Colonic mucosa (tissue), 4 donors: ENCODE results near the gene ERBB4. TPM values are rescaled to one million over a fixed set of nuclear protein-coding genes. Genes with fewer than 3 reads are reported as not detected.
"Not testable (repeated sequence)": the region's sequence is repeated elsewhere in the genome, so short reads cannot be mapped to it uniquely, and the experiment has no call there.

Experiments used
- DNase-seq: peaks from one replicate; pipeline ENCODE4 v3.0.0-alpha.2; 2020
- H3K27ac ChIP-seq: fragments of 200-600 bp; one replicate; pipeline ENCODE4 v1.8.0; 2021
- H3K27me3 ChIP-seq: fragments of 200-600 bp; one replicate; pipeline ENCODE4 v1.8.0; 2021
- H3K36me3 ChIP-seq: fragments of 200-600 bp; one replicate; pipeline ENCODE4 v1.8.0; 2021
- H3K4me1 ChIP-seq: fragments of 200-600 bp; one replicate; pipeline ENCODE4 v1.8.0; 2021; ENCODE audit warnings: mild to moderate bottlenecking
- H3K4me3 ChIP-seq: fragments of 200-600 bp; one replicate; pipeline ENCODE4 v1.8.0; 2021
- H3K9ac ChIP-seq, 2 donors: one replicate each; pipeline ENCODE4 v1.7.0; 2013; ENCODE audit warnings: control low read depth in 2 of 2, low read depth in 2 of 2, low read length in 2 of 2
- H3K9me3 ChIP-seq: fragments of 200-600 bp; one replicate; pipeline ENCODE4 v1.8.0; 2021
- intact Hi-C: fragments of 100-400 bp; cut with DNase I; formaldehyde crosslinking; loops from one replicate; pipeline ENCODE4 v1.14.1; 2022
- total RNA-seq, 2 donors: library from RNA; stranded (reverse); fragmentation: NEBNext Ultra II Directional in 1 of 2; extraction: Animal tissue kit (Norgen Biotek cat#: 25700) in 1 of 2; gene quantifications; one replicate each; pipeline ENCODE4 v1.2.1, GENCODE V29; 2021
- TF ChIP-seq, protein P1 (sequence below): fragments of 200-600 bp; IDR thresholded peaks from one replicate; pipeline ENCODE4 v1.8.0; 2022; ENCODE audit warnings: antibody characterized with exemption, mild to moderate bottlenecking
- donor health status: healthy.
- donor health status: DM: no; HTN: no; CAD: no.
- donor health status: DM: no; HTN: no; CAD: no.

The ERBB4 gene
- total RNA-seq, 2 donors from 2014 or later: 0.05 to 0.07 TPM

DNA sequence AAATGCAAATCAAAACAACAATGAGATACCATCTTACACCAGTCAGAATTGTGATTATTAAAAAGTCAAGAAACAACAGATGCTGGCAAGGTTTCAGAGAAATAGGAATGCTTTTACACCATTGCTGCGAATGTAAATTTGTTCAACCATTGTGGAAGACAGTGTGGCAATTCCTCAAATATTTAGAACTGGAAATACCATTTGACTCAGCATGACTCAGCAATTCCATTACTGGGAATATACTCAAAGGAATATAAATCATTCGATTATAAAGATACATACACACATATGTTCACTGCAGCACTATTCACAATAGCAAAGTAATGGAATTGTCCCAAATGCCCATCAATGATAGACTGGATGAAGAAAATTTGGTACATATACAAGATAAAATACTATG is 516.7 kb downstream of the ERBB4 start:
- TF ChIP-seq, protein P1, sequence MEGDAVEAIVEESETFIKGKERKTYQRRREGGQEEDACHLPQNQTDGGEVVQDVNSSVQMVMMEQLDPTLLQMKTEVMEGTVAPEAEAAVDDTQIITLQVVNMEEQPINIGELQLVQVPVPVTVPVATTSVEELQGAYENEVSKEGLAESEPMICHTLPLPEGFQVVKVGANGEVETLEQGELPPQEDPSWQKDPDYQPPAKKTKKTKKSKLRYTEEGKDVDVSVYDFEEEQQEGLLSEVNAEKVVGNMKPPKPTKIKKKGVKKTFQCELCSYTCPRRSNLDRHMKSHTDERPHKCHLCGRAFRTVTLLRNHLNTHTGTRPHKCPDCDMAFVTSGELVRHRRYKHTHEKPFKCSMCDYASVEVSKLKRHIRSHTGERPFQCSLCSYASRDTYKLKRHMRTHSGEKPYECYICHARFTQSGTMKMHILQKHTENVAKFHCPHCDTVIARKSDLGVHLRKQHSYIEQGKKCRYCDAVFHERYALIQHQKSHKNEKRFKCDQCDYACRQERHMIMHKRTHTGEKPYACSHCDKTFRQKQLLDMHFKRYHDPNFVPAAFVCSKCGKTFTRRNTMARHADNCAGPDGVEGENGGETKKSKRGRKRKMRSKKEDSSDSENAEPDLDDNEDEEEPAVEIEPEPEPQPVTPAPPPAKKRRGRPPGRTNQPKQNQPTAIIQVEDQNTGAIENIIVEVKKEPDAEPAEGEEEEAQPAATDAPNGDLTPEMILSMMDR: no peak
- intact Hi-C loops: no loop called here
- no peak overlapping the region for H3K4me3 ChIP-seq
- H3K27me3 ChIP-seq: no peaks in the 10 kb centered on the region
- no peak overlapping the region for H3K9ac ChIP-seq
- H3K27ac ChIP-seq: no peak overlapping the region
- no peaks in the 10 kb centered on the region for H3K9me3 ChIP-seq
- no peaks in the 10 kb centered on the region for H3K36me3 ChIP-seq
- DNase-seq: no peak
- no peaks in the 10 kb centered on the region for H3K4me1 ChIP-seq

DNA sequence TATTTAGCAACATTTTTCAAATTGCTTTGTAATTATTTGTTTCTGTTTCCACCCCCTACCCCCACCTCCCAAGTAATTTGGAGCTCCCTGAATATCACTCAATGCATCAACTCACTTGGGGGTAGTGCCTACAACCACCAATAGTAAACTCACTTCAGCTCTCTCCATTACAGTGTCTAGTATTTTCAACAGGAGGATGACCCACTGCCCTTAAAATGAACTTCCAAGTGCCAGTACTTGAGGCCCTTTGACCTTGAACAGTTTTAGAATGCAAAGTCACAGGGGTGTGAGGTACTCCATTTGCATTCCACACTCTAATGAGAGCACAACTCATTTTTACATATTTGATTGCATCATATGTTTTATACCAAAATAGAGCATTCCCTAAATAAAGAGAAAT is 523.0 kb downstream of the ERBB4 start:
- no peak for DNase-seq
- intact Hi-C loops: no loop called here
- TF ChIP-seq, protein P1: no peak

DNA sequence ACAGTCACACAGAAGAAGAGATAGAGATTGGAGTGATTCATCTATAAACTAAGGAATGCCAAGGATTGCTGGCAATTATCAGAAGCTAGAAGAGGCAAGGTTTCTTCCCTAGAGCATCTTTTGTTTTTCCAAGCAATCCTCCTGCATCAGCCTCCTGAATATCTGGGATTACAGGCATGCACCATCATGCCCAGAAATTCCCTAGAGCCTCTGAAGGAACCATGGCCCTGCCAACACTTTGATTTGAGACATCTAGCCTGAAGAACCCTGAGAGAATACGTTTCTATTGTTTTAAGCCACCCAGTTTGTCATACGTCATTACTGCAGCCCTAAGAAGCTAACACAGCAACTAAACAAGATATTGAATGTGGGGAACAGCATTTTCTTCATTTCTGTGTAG is 525.0 kb downstream of the ERBB4 start:
- intact Hi-C loops: no loop called here
- Histone ChIP-seq H3K27me3 (no peaks in the 10 kb centered on the region), H3K36me3 (no peaks in the 10 kb centered on the region), H3K9ac (no peak overlapping the region), H3K9me3 (no peaks in the 10 kb centered on the region), H3K27ac (no peak overlapping the region), H3K4me3 (no peak overlapping the region), H3K4me1 (no peaks in the 10 kb centered on the region)
- TF ChIP-seq, protein P1: no peak
- no peak for DNase-seq

More for the DNA sequence above, 523.0 kb downstream of the ERBB4 start:
- Histone ChIP-seq H3K9ac (no peak overlapping the region), H3K36me3 (no peaks in the 10 kb centered on the region), H3K9me3 (no peaks in the 10 kb centered on the region), H3K4me1 (no peaks in the 10 kb centered on the region), H3K27me3 (no peaks in the 10 kb centered on the region), H3K4me3 (no peak overlapping the region), H3K27ac (no peak overlapping the region)

DNA sequence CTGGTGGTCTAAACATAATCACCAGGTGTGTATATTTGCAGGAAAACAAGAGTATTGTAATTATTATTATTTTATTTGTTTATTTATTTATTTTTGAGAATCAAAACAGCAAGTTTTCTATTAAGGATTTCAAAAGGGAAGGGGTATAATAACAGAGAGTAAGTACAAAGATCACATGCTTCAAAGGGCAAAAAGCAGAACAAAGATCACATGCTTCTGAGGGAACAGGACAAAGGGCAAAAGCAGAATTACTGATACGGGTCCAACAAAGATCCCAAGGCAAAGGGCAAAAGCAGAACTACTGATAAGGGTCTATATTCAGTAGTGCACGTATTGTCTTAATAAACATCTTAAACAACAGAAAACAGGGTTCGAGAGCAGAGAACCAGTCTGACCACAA is 528.3 kb downstream of the ERBB4 start:
- intact Hi-C loops, H3K27ac ChIP-seq, H3K9ac ChIP-seq, H3K9me3 ChIP-seq, DNase-seq, H3K4me3 ChIP-seq, H3K36me3 ChIP-seq, H3K4me1 ChIP-seq, H3K27me3 ChIP-seq: not testable (repeated sequence)

DNA sequence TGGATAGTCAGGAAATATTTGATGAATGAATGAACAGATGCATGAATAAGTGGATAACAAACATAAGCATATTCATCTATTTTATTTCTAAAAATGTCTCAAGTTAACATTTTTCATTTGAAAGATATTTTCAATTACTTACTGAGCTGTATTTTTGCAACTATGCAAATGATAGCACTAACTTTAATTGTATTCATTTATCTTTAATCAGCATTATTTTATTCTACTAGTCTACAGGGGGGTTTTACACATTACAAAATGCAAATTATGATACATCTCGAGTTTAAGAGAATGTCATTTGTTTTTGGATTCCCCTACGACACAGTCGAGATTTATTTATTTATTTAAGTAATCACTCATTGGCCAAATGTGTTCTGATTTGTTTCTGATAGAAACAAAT is 530.6 kb downstream of the ERBB4 start:
- DNase-seq: no peak
- Histone ChIP-seq H3K4me1 (no peaks in the 10 kb centered on the region), H3K27ac (no peak overlapping the region), H3K27me3 (no peaks in the 10 kb centered on the region), H3K4me3 (no peak overlapping the region), H3K36me3 (no peaks in the 10 kb centered on the region), H3K9ac (no peak overlapping the region), H3K9me3 (no peaks in the 10 kb centered on the region)
- TF ChIP-seq, protein P1: no peak
- intact Hi-C loops: no loop called here

DNA sequence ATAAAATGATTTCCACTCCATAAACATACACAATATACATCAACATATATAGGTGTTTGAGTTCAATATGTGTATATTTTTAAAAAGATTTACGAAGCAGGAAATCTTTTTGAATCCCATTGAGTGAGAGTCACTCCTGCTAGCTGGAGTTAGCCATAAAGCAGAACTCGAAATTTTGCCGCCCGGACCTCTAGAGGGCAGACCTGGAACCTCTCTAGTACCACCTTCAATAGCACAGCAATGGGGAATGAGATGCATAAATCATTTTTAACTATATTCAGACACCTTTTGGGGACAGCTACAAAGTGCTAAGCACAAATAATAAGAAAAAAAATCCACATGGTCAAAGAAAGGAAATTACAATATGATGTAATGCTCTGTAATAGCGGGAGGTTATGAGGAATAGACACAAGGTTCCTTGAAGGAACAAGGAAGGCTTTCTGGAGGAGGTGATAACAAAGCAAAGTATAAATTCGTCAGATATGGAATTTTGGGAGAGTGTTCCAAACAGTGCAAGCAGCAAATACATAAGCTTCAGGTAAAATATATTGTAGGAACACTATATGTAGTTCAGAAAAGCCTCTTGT is 533.4 kb downstream of the ERBB4 start:
- Histone ChIP-seq H3K27ac (no peak overlapping the region), H3K4me3 (no peak overlapping the region), H3K27me3 (no peaks in the 10 kb centered on the region), H3K36me3 (no peaks in the 10 kb centered on the region), H3K9me3 (no peaks in the 10 kb centered on the region), H3K4me1 (no peaks in the 10 kb centered on the region), H3K9ac (no peak overlapping the region)
- TF ChIP-seq, protein P1: no peak
- intact Hi-C loops: no loop called here
- DNase-seq: peak; percentile 20
